SK-N-MC (cell line): ENCODE measurements around the gene RPUSD4.

ENCODE experiments used
- DNase-seq: peaks from one replicate; pipeline ENCODE4 v3.0.0-alpha.2; 2011; ENCODE audit warnings: low read depth, low spot score
- H3K27ac ChIP-seq: fragments of 200-600 bp; sonication (generic); 2 replicates; pipeline ENCODE4 v1.5.1; 2016; ENCODE audit warnings: mixed run types
- H3K36me3 ChIP-seq: fragments of 200-600 bp; sonication (generic); 2 replicates; pipeline ENCODE4 v1.6.1; 2017; ENCODE audit warnings: antibody characterized with exemption, low read length, mixed read lengths; ENCODE audit not compliant: insufficient read depth
- H3K4me3 ChIP-seq: fragments of 200-600 bp; sonication (generic); 2 replicates; pipeline ENCODE4 v1.5.1; 2016
- H3K9ac ChIP-seq: fragments of 200-600 bp; sonication (generic); 2 replicates; pipeline ENCODE4 v1.8.0; 2017; ENCODE audit warnings: mixed run types, mixed read lengths; ENCODE audit not compliant: insufficient read length
- H3K9me3 ChIP-seq: fragments of 200-600 bp; sonication (generic); 2 replicates; pipeline ENCODE4 v1.6.1; 2017; ENCODE audit warnings: low read depth, mild to moderate bottlenecking, antibody characterized with exemption, low read length, moderate library complexity, mixed read lengths
- EZH2 ChIP-seq: fragments of 200-600 bp; sonication (generic); IDR thresholded peaks from one replicate; pipeline ENCODE4 v1.6.1; 2017; ENCODE audit warnings: antibody characterized with exemption
- FOXP2 ChIP-seq: optimal IDR thresholded peaks from 2 replicates; pipeline ENCODE3; 2011; ENCODE audit warnings: mild to moderate bottlenecking, moderate library complexity; ENCODE audit not compliant: insufficient read depth; ENCODE audit errors: extremely low read length, control extremely low read depth
- POLR2AphosphoS5 ChIP-seq: IDR thresholded peaks from 2 replicates; pipeline ENCODE4 v1.6.1; 2012; ENCODE audit warnings: mild to moderate bottlenecking, low read depth, low read length, borderline replicate concordance

The RPUSD4 gene

DNA sequence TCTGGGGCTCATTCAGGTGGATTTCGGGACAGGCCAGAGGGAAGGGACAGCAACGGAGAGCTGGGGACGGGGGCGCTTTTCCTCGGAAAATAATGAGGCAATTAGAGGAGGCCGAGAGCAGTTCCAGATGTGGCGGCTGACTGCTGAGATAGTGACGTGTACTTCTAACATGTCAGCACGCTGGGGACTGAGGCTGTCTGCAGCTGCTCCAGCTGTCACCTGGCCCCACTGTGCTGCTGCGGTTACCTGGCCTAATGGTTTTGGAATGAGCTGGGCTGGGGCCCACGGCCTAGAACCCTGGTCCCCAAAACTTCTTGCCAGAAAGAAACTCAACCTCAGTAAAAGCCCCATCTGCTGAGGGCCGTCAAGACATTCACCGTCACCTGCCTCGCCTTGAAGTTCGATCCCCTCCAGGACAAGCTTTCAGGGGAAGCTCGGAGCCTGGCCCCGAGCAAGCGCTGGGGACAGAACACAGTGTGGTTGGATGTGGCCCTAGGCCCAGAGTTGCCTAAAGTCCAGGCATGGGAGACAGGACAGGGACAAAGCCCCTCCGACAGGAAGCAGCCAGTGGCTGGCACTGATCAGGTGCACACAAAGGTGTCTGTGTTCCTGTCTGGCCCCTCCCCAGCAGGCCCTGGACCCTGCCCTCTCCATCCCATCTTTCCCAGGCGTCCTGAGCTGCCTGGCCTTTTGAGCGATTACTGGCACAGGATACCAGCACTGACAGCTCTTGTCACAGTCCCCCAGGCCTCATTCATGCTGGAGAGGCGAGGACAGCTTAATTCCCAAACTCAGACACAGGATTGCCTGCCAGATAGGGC, 22.1 kb downstream of the RPUSD4 start:
- no peak overlapping the region for H3K4me3 ChIP-seq
- peaks cover 23% of the 10 kb centered on the region; the same call in 1 of the 2 replicates for H3K36me3 ChIP-seq
- H3K27ac ChIP-seq, result no peak overlapping the region
- H3K9me3 ChIP-seq, result no peaks in the 10 kb centered on the region
- no peak overlapping the region for H3K9ac ChIP-seq
- DNase-seq, result no peak
- TF ChIP-seq FOXP2 (no peak), EZH2 (no peak), POLR2AphosphoS5 (no peak)

GRCh38 chr11:126188332-126189108, 22.9 kb downstream of the RPUSD4 start:
- no peak overlapping the region for H3K9ac ChIP-seq
- H3K9me3 ChIP-seq, result no peaks in the 10 kb centered on the region
- no peak overlapping the region for H3K4me3 ChIP-seq
- H3K27ac ChIP-seq, result no peak overlapping the region
- DNase-seq, result no peak
- TF ChIP-seq FOXP2 (no peak), EZH2 (no peak), POLR2AphosphoS5 (no peak)
- peaks cover 21% of the 10 kb centered on the region; the same call in 1 of the 2 replicates for H3K36me3 ChIP-seq

DNA sequence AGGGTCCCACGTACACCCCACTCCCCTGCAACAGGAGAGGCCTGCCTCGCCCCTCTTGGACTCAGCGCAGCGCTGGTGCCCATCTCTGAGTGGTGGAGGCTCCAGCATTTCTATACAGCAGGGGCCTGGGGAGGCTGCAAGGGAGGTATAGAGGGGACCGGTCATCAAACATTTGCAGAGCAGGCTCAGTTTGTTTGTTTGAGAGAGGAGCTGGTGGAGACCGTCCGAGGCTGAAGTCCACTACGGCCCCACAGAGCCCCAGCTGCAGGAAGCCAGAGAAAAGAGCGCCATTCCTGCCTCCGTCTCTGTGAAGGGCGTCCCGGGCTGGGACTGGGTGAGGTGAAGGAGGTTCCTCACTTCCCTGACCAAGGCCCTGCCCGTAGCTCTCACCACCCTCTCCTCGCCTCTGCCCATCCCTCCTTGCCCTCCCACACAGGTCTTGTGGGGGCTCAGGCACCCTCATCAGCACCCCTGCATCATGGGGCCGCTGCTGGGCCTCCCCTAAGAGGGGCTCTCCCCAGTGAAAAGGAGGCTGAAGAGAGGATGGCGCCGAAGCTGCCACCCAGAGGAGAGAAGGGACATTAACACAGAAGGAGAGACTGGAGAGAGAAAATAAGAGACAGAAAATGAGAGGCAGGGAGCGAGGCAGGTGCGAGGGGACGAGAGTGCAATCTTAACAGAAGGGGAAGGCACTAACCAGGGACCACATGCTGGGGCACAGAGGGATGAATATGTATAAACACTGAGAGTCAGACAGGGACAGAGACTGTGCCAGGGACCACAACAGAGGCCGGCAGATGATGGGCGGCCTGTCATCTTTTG, 24.5 kb downstream of the RPUSD4 start:
- no peak for TF ChIP-seq POLR2AphosphoS5
- TF ChIP-seq FOXP2, result no peak
- Histone ChIP-seq H3K4me3 (no peak overlapping the region), H3K9me3 (no peaks in the 10 kb centered on the region), H3K9ac (no peak overlapping the region), H3K36me3 (peaks cover 6% of the 10 kb centered on the region; the same call in 1 of the 2 replicates), H3K27ac (no peak overlapping the region)
- DNase-seq, result no peak

DNA sequence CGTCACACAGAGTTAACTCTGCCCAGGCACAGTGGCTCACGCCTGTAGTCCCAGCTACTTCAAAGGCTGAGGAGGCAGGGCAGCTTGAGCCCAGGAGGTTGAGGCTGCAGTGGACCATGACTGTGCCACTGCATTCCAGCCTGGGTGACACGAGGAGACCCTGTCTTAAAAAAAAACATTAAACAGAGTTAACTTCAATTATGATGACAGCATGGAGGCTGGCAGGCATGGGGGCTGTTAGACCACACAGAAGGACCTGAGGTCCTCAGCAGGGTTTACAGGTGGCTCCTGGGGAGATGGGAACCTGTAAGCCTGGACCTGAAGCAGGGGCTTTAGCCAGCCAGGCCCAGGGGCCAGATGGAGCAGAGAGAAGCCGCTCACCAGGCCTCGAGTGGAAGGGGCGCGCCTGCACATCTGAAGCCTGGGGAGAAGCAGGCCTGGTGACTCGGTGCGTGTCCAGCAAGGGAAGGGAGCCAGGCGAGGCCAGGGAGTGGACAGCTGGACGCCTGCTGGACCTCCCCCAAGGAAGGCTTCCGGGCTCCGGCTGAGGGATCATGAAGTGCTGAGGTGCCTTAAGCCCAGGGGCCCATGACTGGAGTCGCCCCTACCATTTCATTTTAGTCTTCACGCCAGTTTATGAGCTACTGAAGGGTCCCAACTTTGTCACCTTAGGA, 25.3 kb downstream of the RPUSD4 start:
- Histone ChIP-seq H3K9ac (no peak overlapping the region), H3K4me3 (no peak overlapping the region)

DNA sequence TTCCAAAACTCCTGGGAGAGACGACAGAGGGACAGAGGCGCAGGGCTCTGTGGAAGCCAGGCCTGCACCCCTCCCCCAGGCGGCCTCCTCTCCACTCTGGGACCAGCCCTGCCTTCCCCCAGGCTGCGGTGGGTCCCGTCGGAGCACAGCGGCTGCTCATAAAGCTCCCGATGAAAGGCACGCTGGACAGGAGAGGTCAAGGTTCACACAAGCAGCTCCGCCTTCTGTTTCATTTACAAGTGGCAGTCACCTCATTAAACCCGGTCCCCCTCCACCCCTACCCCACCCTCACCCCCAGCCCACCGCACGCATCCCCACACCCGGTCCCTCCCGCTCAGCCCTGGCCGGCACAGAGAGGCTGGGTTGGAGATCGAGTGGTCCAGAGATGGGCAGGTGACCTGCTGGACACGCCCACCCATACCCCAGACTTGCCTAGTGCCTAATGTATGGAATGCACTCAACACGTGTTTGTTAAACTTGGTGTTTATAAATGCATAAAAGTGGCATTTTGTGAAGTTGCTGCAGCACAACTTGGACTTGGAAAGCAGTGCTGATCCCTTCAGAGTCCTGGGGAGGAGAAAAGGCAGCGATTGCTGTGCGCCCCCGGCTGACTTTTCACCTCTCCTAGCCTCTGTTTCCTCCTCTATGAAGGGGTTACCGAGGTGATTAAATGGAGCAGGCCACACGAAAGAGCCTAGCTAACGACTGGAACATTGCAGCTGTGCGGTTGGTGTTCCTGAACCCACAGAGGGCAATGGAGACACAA, 26.0 kb downstream of the RPUSD4 start:
- no peak for DNase-seq
- Histone ChIP-seq H3K9me3 (0 out of 2 replicates have a peak, but pooled peaks cover 5% of the 10 kb centered on the region), H3K4me3 (no peak overlapping the region), H3K36me3 (no peaks in the 10 kb centered on the region), H3K27ac (no peak overlapping the region), H3K9ac (no peak overlapping the region)
- no peak for TF ChIP-seq EZH2
- TF ChIP-seq FOXP2, result no peak
- no peak for TF ChIP-seq POLR2AphosphoS5

More for the DNA sequence above, 25.3 kb downstream of the RPUSD4 start:
- DNase-seq, result no peak
- TF ChIP-seq EZH2, result no peak
- TF ChIP-seq FOXP2, result no peak
- TF ChIP-seq POLR2AphosphoS5, result no peak
- Histone ChIP-seq H3K27ac (no peak overlapping the region), H3K36me3 (no peaks in the 10 kb centered on the region; the same call in 1 of the 2 replicates), H3K9me3 (no peaks in the 10 kb centered on the region)

GRCh38 chr11:126182787-126183445, 28.5 kb downstream of the RPUSD4 start:
- no peak overlapping the region for H3K4me3 ChIP-seq
- TF ChIP-seq POLR2AphosphoS5, result no peak
- TF ChIP-seq FOXP2, result no peak
- TF ChIP-seq EZH2, result no peak

More at GRCh38 chr11:126182787-126183445, 28.5 kb downstream of the RPUSD4 start:
- H3K27ac ChIP-seq, result no peak overlapping the region
- no peak for DNase-seq
- 0 out of 2 replicates have a peak, but pooled peaks cover 5% of the 10 kb centered on the region for H3K9me3 ChIP-seq
- H3K36me3 ChIP-seq, result no peaks in the 10 kb centered on the region
- no peak overlapping the region for H3K9ac ChIP-seq
